ENCODE results near the gene CCDC50.

GRCh38 chr3:191372122-191372521, 42.9 kb downstream of the CCDC50 start:
- TF ChIP-seq CTCF (IDR thresholded peaks at IDR 0.05; ENCODE audit: insufficient read depth, low read length) (no peak), REST (IDR thresholded peaks at IDR 0.05; ENCODE audit: insufficient replicate concordance, low read depth) (no peak), GABPA (IDR thresholded peaks at IDR 0.05; ENCODE audit: low read depth) (no peak), SPI1 (IDR thresholded peaks at IDR 0.05; ENCODE audit: borderline replicate concordance, low read depth) (peak; percentile 75), POLR2AphosphoS5 (IDR thresholded peaks at IDR 0.05; ENCODE audit: low read depth) (no peak)
